ENCODE data around the gene GALT.

DNA sequence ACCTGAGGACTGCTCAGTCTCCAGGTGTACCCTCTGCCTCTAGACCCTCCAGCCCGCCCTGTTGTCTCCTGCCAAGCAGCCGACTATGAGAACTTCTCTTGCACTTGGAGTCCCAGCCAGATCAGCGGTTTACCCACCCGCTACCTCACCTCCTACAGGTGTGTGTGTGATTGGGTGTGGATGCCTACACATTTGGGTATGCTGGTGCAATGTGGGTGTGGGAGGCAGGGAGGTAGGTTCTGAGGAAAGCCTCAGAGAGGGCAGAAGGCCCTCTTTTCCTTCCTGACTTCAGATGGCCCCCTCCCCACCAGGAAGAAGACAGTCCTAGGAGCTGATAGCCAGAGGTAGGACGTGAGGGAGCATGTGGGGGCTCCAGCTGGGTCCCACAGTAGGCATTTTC lies 10.5 kb downstream of the GALT start:
- TF ChIP-seq, protein P1, sequence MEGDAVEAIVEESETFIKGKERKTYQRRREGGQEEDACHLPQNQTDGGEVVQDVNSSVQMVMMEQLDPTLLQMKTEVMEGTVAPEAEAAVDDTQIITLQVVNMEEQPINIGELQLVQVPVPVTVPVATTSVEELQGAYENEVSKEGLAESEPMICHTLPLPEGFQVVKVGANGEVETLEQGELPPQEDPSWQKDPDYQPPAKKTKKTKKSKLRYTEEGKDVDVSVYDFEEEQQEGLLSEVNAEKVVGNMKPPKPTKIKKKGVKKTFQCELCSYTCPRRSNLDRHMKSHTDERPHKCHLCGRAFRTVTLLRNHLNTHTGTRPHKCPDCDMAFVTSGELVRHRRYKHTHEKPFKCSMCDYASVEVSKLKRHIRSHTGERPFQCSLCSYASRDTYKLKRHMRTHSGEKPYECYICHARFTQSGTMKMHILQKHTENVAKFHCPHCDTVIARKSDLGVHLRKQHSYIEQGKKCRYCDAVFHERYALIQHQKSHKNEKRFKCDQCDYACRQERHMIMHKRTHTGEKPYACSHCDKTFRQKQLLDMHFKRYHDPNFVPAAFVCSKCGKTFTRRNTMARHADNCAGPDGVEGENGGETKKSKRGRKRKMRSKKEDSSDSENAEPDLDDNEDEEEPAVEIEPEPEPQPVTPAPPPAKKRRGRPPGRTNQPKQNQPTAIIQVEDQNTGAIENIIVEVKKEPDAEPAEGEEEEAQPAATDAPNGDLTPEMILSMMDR (conservative IDR thresholded peaks at IDR 0.05; ENCODE audit: low read length) = no peak
- no peak for TF ChIP-seq EZH2phosphoT487 (IDR thresholded peaks at IDR 0.05; ENCODE audit: borderline replicate concordance, low read depth, low read length)
